Measurements from ENCODE around the gene SFXN3. TPM values are rescaled to one million over a fixed set of nuclear protein-coding genes. Genes with fewer than 3 reads are reported as not detected.
"Not testable (repeated sequence)": the region's sequence is repeated elsewhere in the genome, so short reads cannot be mapped to it uniquely, and the experiment has no call there.

SFXN3 gene
- polyA plus RNA-seq, 3 donors from 2014 or later, result 18.2 to 23.0 (median 22.0) TPM

DNA sequence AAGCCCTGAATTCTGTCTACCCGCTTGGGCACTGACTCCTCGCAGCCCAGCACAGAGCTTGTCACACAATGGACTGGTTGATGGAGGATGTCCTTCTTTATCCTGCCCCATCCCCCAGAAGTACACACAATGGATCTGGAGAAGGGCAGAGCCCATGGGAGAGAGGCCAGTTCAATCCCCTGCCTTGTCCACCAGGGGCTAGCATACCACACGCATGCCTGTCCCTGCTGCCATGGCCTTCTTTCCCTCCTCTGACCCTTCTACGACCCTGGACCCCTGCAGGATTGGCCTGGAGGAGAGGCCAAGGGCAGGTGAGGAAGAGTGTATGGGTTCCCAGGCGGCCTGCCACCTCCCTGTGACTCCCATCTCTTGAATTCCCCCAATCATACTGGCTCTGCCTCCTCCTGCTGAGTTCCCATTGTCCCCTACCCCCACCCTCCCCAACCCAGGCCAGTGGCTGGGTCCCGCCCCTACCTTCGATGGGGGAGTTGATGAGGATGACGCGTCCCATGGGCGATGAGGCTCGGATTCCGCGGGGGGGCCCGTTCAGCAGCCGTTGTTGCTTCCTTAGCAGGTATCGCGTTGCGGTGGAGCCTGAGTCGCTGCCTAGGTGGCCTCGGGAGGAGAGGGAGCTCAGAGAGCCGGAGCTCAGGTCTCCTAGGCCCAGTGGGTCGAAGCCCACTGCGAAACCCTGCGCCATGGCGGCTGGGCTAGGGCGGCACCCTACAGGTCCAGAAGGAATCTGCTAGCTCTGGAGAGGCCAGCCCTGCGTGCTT is 1.3 kb upstream of the SFXN3 start:
- peak overlapping the region in 1 of 5 donors; percentile 30 for H3K4me3 Mint-ChIP-seq
- no peaks in the 10 kb centered on the region for H3K36me3 Mint-ChIP-seq
- peak overlapping the region in 1 of 6 donors; percentile 11 for H3K27ac Mint-ChIP-seq
- peaks cover 3 to 14% (median 4%) of the 10 kb centered on the region in 3 donors for H3K27me3 Mint-ChIP-seq (ENCODE audit: low read depth in 3 of 3)
- DNase-seq, result no peak
- H3K9me3 Mint-ChIP-seq, result no peaks in the 10 kb centered on the region
- H3K4me1 Mint-ChIP-seq, result peaks cover 22 to 28% of the 10 kb centered on the region in 2 donors

DNA sequence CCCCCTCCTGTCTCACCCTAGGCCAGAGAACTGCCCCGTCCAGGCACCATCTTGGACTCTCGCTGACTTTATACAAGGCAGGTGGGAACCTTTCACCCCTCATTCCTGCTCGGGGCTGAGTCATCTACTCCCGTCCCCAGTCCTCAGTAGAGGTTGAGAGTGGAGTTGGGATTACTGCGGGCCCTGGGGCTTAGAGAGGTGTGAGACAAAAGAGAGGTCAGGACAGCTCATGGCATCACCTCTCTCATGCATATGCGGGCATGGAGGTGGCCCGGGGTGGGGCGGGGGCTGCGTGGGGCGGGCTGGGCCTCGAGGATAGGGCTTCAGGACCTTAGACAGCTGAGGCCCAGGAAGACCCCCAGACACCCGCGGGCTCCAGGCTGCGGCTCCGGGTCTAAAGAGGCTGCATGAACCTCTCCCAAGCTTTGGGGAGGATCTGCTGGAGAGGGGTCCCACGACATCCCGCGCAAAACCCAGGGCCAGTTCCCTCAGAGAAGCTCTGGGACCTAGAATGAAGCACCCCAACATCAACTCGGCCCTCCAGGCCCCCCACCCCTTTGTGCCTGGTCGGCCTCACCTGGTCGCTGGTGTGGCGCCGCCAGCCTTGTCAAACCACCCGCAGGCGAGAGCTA is 422 bp upstream of the SFXN3 start:
- Mint-ChIP-seq H3K27me3 (ENCODE audit: low read depth in 3 of 3) (peaks cover 3 to 14% (median 4%) of the 10 kb centered on the region in 3 donors), H3K4me1 (peaks cover 22 to 28% of the 10 kb centered on the region in 2 donors), H3K27ac (peak overlapping the region; percentile 94 to 99 (median 96)), H3K4me3 (peak overlapping the region; percentile 89 to 96 (median 92)), H3K36me3 (peaks cover 0 to 4% (median 0%) of the 10 kb centered on the region in 3 donors), H3K9me3 (no peaks in the 10 kb centered on the region)
- DNase-seq, result no peak

DNA sequence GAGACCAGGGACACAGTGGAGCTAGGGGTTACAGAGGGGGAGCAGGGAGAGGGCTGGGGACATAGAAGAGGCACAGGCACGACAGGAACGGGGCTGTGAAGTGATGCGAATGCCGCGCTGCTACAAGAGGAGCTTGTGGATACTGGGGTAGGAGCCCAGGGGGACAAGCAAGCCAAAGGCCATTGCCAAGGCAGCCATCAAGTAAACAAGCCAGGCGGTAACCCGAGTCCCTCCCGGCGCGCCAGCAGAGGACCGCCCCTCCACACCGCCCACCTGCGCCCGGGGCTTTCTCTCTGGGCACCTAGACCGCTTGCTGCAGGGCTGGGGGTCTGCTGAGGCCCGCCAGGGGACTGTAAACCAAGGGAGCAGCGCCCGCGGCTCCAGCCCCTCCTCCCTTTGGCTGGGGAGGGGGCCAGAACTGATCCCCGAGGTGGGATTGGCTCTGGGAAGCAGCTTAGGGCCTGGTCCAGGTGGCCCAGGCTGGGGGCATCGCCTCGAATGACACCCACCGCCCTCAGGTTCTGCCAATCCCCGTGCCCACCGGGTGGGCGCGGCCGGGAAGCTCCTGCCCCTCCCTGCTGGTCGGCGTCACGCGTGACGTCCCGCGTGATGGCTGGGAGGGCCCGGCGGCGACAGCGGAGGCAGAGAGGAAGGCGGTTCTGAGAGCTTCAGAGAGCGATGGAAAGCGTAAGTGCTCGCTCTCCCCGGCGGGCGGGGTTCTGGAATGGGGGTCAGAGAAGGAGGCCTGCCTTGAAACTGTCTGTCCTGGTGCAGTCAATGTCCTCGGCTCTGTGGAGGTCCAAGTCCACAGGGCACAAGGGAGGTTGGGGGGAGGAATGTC is 982 bp downstream of the SFXN3 start:
- H3K4me3 Mint-ChIP-seq, result peak overlapping the region; percentile 89 to 96 (median 92)
- peaks cover 22 to 28% of the 10 kb centered on the region in 2 donors for H3K4me1 Mint-ChIP-seq
- H3K27me3 Mint-ChIP-seq (ENCODE audit: low read depth in 3 of 3), result peaks cover 3 to 14% (median 4%) of the 10 kb centered on the region in 3 donors
- DNase-seq, result peak; percentile 74 to 78 (median 76)
- H3K27ac Mint-ChIP-seq, result peak overlapping the region; percentile 94 to 99 (median 96)
- H3K9me3 Mint-ChIP-seq, result no peaks in the 10 kb centered on the region
- peaks cover 0 to 11% (median 4%) of the 10 kb centered on the region in 3 donors for H3K36me3 Mint-ChIP-seq

DNA sequence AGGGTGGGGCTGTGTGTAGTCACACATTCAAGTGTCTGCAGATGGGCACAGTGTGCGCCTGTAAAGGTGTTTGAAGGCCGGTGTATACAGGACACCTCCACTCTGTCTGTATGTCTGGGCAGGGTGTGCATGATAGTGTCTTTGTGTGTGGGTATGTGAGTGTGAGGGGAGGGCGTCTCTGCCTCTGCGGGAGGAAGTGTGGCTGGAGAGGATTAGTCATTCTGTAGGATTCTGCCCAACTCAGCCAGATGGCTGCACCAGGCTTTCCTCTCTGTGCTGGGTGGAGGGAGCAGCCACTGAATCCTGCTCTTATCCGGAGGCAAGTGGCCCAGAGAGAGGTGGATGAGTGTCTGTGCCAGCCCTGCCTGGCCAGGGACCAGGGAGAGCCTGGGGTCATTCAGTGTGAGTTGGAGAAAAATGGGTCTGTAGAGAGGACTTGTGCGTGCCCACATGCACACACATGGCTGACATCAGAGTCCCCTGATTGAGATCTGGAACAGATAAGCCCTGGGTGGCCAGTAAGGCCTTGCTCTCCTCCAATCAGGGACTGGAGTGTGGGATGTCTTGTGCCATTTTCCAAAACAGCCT is 1.7 kb downstream of the SFXN3 start:
- peaks cover 22 to 28% of the 10 kb centered on the region in 2 donors for H3K4me1 Mint-ChIP-seq
- peak overlapping the region; percentile 93 to 98 (median 95) for H3K27ac Mint-ChIP-seq
- DNase-seq, result peak; percentile 54 to 61 (median 57)
- peak overlapping the region; percentile 89 to 96 (median 92) for H3K4me3 Mint-ChIP-seq
- H3K36me3 Mint-ChIP-seq, result peaks cover 2 to 18% (median 5%) of the 10 kb centered on the region in 3 donors
- no peaks in the 10 kb centered on the region for H3K9me3 Mint-ChIP-seq
- peaks cover 3 to 14% (median 4%) of the 10 kb centered on the region in 3 donors for H3K27me3 Mint-ChIP-seq (ENCODE audit: low read depth in 3 of 3)

DNA sequence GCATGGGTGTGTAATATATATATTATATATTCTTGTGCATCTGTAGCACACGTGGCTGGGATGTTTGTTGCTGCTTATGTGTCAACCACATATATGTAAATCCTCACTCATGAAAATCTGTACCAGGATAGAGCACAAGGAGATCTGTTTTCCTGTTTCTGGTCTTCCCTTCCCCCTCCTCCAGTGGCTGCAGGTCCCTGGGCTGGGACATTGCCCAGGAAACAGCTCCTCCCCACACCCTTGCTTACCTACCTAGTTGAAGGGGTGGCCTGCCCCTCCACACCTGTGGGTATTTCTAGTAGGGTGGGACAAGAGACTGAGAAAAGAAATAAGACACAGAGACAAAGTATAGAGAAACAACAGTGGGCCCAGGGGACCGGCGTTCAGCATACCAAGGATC is 2.2 kb downstream of the SFXN3 start:
- Mint-ChIP-seq H3K27ac (peak overlapping the region; percentile 46 to 98 (median 94)), H3K9me3 (no peaks in the 10 kb centered on the region)

DNA sequence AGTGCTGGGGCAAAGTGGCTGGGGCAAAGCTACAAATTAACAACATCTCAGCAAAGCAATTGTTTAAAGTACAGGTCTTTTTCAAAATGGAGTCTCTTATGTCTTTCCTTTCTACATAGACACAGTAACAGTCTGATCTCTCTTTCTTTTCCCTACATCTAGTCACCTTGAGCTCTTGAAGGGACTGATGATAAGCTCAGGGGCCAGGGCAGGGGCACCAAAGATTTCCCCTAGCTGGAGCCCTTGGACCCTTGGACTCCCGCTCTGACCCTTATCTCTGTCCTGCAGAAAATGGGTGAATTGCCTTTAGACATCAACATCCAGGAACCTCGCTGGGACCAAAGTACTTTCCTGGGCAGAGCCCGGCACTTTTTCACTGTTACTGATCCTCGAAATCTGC is 3.4 kb downstream of the SFXN3 start:
- H3K27me3 Mint-ChIP-seq (ENCODE audit: low read depth in 3 of 3), result peaks cover 0 to 12% (median 4%) of the 10 kb centered on the region in 3 donors
- not testable (repeated sequence) for H3K4me3 Mint-ChIP-seq, H3K9me3 Mint-ChIP-seq, DNase-seq
- peaks cover 9 to 28% (median 13%) of the 10 kb centered on the region in 3 donors for H3K36me3 Mint-ChIP-seq
- H3K4me1 Mint-ChIP-seq, result peaks cover 22 to 28% of the 10 kb centered on the region in 2 donors
- peak overlapping the region in 2 of 6 donors; percentile 11 to 40 for H3K27ac Mint-ChIP-seq

More for the DNA sequence above, 2.2 kb downstream of the SFXN3 start:
- DNase-seq, result no peak
- Mint-ChIP-seq H3K4me1 (peaks cover 22 to 28% of the 10 kb centered on the region in 2 donors), H3K4me3 (peak overlapping the region; percentile 18 to 92 (median 68)), H3K36me3 (peaks cover 7 to 24% (median 10%) of the 10 kb centered on the region in 3 donors), H3K27me3 (ENCODE audit: low read depth in 3 of 3) (peaks cover 3 to 14% (median 4%) of the 10 kb centered on the region in 3 donors)

DNA sequence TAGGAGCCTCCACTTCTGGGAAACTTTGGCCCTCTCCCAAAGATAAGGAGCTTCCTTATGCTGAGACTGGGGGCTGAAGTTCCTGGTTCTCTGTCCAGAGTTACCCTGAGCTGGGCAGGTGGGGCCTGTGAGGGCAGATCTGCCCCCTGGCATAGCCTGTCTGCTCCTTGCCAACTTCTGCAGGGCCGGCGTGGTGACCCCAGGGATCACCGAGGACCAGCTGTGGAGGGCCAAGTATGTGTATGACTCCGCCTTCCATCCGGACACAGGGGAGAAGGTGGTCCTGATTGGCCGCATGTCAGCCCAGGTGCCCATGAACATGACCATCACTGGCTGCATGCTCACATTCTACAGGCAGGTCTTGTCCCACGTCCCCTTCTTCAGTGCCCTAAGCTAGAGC is 4.3 kb downstream of the SFXN3 start:
- Mint-ChIP-seq H3K27me3 (ENCODE audit: low read depth in 3 of 3) (peaks cover 0 to 11% (median 4%) of the 10 kb centered on the region in 3 donors), H3K4me3 (no peak overlapping the region), H3K36me3 (peaks cover 9 to 28% (median 13%) of the 10 kb centered on the region in 3 donors), H3K9me3 (no peaks in the 10 kb centered on the region), H3K4me1 (peaks cover 22 to 28% of the 10 kb centered on the region in 2 donors), H3K27ac (no peak overlapping the region)
- DNase-seq, result no peak

DNA sequence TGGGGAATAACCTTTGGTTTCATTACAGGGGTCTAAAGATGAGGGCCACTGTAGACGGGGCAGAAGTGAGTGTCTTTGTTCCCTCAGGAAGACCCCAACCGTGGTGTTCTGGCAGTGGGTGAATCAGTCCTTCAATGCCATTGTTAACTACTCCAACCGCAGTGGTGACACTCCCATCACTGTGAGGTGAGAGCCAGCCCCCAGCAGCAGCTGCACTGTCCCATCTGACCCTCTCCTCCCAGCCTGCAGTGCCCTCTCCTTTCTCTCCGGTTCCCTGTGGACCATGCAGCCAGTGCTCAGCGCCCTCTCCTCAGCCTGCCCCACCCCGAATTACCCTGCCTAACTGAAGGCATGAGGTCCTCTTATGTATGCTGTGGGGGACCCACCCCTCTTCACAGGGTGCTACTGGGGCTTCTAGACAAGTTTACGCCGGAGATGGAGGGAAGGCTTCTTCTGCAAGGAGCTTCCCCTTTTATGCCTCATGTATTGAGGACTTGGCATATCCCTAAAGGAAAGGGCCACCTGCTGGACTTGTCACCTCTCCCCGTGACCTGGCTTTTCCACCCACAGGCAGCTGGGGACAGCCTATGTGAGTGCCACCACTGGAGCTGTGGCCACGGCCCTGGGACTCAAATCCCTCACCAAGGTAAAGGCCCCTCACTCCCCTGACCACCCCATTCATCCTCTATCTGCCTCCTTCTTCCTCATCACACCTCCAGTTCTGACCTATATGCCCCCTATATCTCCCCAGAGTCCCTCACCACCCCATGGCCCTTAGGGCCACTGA is 5.1 kb downstream of the SFXN3 start:
- peaks cover 19 to 26% of the 10 kb centered on the region in 2 donors for H3K4me1 Mint-ChIP-seq
- DNase-seq, result no peak
- H3K4me3 Mint-ChIP-seq, result no peak overlapping the region
- peaks cover under 1 to 12% (median 4%) of the 10 kb centered on the region in 3 donors for H3K27me3 Mint-ChIP-seq (ENCODE audit: low read depth in 3 of 3)
- no peak overlapping the region for H3K27ac Mint-ChIP-seq
- H3K36me3 Mint-ChIP-seq, result peaks cover 9 to 30% (median 13%) of the 10 kb centered on the region in 3 donors
- H3K9me3 Mint-ChIP-seq, result no peaks in the 10 kb centered on the region

DNA sequence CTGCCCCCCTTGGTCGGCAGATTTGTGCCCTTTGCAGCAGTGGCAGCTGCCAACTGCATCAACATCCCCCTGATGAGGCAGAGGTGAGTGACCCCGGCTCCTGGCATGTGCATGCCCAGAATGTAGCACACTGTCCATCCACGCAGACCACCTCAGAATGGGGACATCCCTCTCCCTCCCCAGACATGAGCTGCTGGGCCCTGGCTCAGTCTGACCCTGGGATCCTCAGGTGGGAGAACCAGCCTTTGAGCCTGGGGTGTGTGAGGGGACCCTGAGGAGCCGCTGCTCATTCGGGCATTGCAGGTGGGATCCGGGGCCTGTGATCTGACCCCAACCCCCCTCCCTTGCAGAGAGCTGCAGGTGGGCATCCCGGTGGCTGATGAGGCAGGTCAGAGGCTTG is 5.7 kb downstream of the SFXN3 start:
- Mint-ChIP-seq H3K4me1 (peaks cover 18 to 21% of the 10 kb centered on the region in 2 donors), H3K4me3 (no peak overlapping the region), H3K27me3 (ENCODE audit: low read depth in 3 of 3) (peaks cover 0 to 8% (median 4%) of the 10 kb centered on the region in 3 donors), H3K27ac (no peak overlapping the region), H3K36me3 (peaks cover 9 to 31% (median 13%) of the 10 kb centered on the region in 3 donors), H3K9me3 (no peaks in the 10 kb centered on the region)
- DNase-seq, result no peak

DNA sequence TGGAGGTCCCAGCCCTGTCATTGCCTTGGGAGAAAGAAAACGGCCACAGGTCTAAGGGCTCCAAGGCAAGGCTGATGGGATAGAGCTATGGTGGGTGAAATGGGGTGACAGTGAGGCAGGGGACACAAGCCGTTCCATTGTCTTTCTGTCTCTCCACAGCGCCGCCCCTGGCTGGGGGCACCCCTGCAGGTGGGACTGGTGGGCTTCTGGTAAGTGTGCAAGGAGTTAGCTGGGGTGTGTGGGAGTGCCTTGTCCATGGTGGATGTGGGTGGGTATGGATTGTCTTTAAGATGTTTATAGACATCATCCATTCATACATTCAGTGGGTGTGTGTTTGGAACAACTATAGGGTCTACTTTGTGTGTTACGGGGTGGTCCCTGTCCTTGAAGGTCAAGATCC is 7.5 kb downstream of the SFXN3 start:
- Mint-ChIP-seq H3K4me3 (no peak overlapping the region), H3K9me3 (no peaks in the 10 kb centered on the region), H3K4me1 (peaks cover 21 to 23% of the 10 kb centered on the region in 2 donors), H3K27me3 (ENCODE audit: low read depth in 3 of 3) (peaks cover 0 to 7% (median 4%) of the 10 kb centered on the region in 3 donors), H3K27ac (peak overlapping the region in 1 of 6 donors; percentile 21), H3K36me3 (peaks cover 9 to 31% (median 13%) of the 10 kb centered on the region in 3 donors)
- DNase-seq, result no peak

DNA sequence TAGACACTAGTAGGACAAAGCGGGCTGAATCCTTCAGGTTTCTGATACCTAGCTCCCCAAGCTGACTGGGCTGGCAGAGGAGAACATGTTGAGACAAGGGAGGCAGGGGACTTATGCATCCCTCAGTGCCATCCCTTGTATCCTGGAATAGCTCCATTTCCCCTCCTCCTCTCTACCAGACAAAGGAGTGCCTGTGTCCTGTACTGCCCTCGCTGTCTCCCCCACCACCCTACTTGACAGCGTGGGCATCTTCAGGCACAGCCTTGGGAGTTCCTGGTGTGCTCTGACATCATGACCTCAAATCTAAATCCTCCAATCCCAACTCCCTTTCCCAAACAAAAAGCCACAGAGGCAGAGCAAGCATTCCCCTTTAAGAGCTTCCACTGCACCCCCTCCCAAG is 9.0 kb downstream of the SFXN3 start:
- H3K36me3 Mint-ChIP-seq, result peaks cover 9 to 31% (median 13%) of the 10 kb centered on the region in 3 donors
- peaks cover 3 to 7% (median 4%) of the 10 kb centered on the region in 3 donors for H3K27me3 Mint-ChIP-seq (ENCODE audit: low read depth in 3 of 3)
- DNase-seq, result no peak
- no peaks in the 10 kb centered on the region for H3K9me3 Mint-ChIP-seq
- H3K4me3 Mint-ChIP-seq, result no peak overlapping the region
- peak overlapping the region in 1 of 6 donors; percentile 40 for H3K27ac Mint-ChIP-seq
- H3K4me1 Mint-ChIP-seq, result peaks cover 22 to 24% of the 10 kb centered on the region in 2 donors

DNA sequence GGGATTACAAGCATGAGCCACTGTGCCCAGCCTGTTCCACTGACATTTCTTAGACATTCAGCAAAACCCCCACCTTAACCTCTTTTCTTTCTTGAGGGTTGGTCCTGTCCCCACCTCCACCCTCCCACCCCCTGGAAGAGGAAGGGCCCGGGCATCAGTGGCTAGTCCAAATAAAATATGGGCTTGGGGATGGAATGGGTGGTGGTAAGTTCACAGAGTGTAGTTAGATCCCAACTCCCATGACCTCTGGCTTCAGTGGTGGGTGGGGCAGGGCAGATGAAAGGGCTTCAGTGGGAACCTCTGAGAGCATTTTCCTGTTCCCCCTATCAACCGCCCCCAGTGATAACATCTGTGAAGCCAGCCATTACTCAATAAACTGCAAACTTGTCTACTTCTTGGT is 9.8 kb downstream of the SFXN3 start:
- Mint-ChIP-seq H3K27me3 (ENCODE audit: low read depth in 3 of 3) (peaks cover 3 to 7% (median 5%) of the 10 kb centered on the region in 3 donors), H3K36me3 (peaks cover 9 to 27% (median 13%) of the 10 kb centered on the region in 3 donors), H3K4me3 (peak overlapping the region in 1 of 5 donors; percentile 18), H3K9me3 (no peaks in the 10 kb centered on the region), H3K27ac (peak overlapping the region in 4 of 6 donors; percentile 6 to 89 (median 54)), H3K4me1 (peaks cover 22 to 24% of the 10 kb centered on the region in 2 donors)
- no peak for DNase-seq

Measured in immature natural killer cell (primary cell).